Mammary epithelial cell (primary cell): ENCODE results near the gene GRAP2.

Experiments used
- EZH2 ChIP-seq: IDR thresholded peaks from 2 replicates; pipeline ENCODE4 v1.6.1; 2012; ENCODE audit warnings: low read length, inconsistent platforms, borderline replicate concordance
- TF ChIP-seq, protein P1 (sequence below), 2 donors: IDR thresholded peaks in 1 of 2; conservative IDR thresholded peaks in 1 of 2; 2 replicates each; pipeline ENCODE4 v1.5.1; 2011 to 2012; ENCODE audit warnings: inconsistent platforms in 2 of 2, low read length in 2 of 2, mild to moderate bottlenecking in 2 of 2, control low read depth in 1 of 2, low read depth in 1 of 2; ENCODE audit not compliant: insufficient read depth in 1 of 2; ENCODE audit errors: extremely low read depth in 1 of 2

DNA sequence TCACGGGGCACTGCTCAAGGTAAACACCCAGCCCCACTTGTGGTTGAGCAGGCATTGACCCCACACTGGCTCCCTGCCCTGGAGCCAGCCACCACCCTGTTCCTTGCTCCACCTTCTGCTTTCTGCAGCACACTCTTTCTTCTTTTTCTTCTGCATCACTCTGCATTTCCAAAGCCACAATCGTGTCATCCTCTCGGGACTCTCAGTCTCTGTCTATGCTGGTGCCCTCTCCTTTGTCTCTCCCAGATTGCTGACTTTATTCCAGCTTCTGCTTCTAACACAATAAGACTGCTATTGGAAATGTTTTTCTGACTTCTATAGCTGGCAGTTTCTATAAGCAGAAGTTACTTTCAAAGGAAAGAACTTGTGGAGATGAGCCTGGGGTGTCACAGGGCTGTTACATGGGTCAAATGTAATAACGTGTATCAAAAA lies 14.4 kb downstream of the GRAP2 start:
- TF ChIP-seq, protein P1, sequence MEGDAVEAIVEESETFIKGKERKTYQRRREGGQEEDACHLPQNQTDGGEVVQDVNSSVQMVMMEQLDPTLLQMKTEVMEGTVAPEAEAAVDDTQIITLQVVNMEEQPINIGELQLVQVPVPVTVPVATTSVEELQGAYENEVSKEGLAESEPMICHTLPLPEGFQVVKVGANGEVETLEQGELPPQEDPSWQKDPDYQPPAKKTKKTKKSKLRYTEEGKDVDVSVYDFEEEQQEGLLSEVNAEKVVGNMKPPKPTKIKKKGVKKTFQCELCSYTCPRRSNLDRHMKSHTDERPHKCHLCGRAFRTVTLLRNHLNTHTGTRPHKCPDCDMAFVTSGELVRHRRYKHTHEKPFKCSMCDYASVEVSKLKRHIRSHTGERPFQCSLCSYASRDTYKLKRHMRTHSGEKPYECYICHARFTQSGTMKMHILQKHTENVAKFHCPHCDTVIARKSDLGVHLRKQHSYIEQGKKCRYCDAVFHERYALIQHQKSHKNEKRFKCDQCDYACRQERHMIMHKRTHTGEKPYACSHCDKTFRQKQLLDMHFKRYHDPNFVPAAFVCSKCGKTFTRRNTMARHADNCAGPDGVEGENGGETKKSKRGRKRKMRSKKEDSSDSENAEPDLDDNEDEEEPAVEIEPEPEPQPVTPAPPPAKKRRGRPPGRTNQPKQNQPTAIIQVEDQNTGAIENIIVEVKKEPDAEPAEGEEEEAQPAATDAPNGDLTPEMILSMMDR (conservative IDR thresholded peaks at IDR 0.05 in 1 of 2, IDR thresholded peaks at IDR 0.05 in 1 of 2; ENCODE audit: extremely low read depth in 1 of 2, insufficient read depth in 1 of 2, low read depth in 1 of 2, low read length in 2 of 2): no peak
- TF ChIP-seq EZH2: no peak
